GM12892 (cell line): ENCODE measurements around the gene RPIA.

Experiments
- POLR2A ChIP-seq: IDR thresholded peaks from 2 replicates; pipeline ENCODE4 v1.6.1; 2011; ENCODE audit warnings: low read depth, low read length, control low read depth
- POLR2AphosphoS5 ChIP-seq: IDR thresholded peaks from 2 replicates; pipeline ENCODE4 v1.6.1; 2011; ENCODE audit warnings: low read depth, low read length, control low read depth

DNA sequence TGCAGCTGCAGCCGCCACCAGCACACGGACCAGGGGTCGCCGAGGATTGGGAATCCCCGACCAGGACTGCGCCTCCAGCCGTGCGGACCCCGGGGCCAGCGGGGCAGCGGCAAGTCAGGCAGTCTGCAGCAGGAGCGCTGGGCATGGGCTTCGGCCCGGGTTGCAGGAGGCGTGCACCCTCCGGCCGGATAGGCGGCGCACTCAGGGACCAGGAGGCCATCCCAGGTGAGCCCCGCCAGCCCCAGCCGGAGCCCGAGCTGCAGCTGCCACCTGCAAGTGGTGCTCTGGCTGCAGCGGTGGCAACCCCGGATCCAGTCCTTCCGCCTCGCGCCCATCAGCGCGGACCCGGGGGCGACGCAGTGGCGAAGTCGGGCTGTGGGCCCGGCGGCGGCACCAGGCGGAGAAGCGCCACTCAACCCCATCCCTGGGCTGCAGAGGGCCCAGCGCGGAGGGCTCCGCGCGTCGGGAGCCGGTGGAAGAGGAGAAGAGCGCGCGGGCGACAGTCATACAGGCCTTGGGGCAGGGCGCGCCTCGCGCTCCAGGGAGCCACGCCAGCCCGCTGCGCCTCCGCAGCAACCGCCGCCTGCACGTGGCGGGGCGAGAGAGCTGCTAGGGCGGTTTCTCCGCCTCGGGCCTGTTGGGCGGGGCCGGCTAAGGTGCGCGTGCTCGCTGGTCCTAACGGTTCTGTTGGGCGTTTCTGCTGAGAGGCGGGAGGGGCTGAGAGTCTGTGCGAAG is 73.8 kb downstream of the RPIA start:
- no peak for TF ChIP-seq POLR2A
- TF ChIP-seq POLR2AphosphoS5, result no peak
